Putamen (tissue), 1 donor: ENCODE measurements around the gene ALDOA.

ENCODE experiments used
- DNase-seq: peaks from one replicate; pipeline ENCODE4 v3.0.0-alpha.2; 2016; ENCODE audit warnings: low spot score

ALDOA gene

GRCh38 chr16:30116291-30117207 is 51.0 kb downstream of the ALDOA start:
- no peak for DNase-seq

- no peak for DNase-seq
Observed at GRCh38 chr16:30117768-30118167, 52.2 kb downstream of the ALDOA start.

DNA sequence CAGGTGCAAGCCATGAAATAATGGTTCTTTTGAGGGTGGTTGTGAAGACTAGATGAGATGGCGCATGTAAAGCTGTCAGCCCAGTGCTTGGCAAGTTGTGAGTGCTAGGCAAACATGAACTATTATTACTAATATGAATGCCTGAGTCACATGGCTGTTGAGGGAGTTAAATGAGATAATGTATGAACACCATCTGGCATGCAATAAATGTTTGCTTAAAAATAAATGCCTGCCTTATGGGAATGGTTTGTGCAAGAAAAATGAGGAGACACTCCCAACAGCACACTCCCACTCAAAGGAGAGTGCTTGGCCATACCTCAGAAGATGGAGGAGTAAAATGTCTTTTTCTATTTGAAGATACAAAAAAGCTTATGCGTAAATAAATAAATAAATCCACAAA is 53.9 kb downstream of the ALDOA start:
- DNase-seq: no peak
